SIG-M5 treated with dmso at 0.1 percent for 504 hours (cell line): ENCODE results near the gene ANLN.
"Not testable (repeated sequence)": the region's sequence is repeated elsewhere in the genome, so short reads cannot be mapped to it uniquely, and the experiment has no call there.

ENCODE experiments used
- DNase-seq: peaks from one replicate; lab custom pipeline; 2025; ENCODE audit not compliant: unreplicated experiment; lab: John Stamatoyannopoulos, UW

Gene ANLN

DNA sequence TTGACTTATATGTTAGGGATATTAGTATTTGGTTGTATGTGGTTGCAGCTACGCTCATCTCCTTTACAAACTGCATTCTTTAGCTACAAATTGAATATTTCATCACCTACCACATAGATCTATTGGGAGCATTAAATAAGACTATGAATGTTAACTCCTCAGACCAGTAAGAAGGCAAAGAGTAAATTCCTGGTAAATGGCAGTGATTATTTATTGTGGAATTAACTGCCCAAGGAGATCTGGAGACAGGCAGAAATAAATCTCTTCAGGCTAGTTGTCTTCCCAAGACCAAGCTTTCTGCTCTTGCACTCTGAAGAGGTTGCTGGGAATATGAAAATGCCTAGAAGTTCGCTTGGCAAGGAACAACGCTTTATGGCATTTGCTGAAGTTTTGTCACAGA is 74.6 kb downstream of the ANLN start:
- DNase-seq: no peak

DNA sequence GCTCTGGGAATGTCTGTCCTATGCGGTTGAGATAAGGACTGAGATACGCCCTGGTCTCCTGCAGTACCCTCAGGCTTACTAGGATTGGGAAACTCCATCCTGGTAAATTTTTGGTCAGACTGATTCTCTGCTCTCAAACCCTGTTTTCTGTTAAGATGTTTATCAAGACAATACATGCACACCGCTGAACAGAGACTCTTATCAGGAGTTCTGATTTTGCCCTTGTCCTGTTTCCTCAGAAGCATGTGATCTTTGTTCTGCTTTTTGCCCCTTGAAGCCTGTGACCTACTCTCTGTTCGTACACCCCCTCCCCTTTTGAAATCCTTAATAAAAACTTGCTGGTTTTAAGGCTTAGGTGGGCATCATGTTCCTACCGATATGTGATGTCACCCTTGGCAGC is 76.3 kb downstream of the ANLN start:
- not testable (repeated sequence) for DNase-seq

GRCh38 chr7:36468370-36469101 is 78.9 kb downstream of the ANLN start:
- no peak for DNase-seq

DNA sequence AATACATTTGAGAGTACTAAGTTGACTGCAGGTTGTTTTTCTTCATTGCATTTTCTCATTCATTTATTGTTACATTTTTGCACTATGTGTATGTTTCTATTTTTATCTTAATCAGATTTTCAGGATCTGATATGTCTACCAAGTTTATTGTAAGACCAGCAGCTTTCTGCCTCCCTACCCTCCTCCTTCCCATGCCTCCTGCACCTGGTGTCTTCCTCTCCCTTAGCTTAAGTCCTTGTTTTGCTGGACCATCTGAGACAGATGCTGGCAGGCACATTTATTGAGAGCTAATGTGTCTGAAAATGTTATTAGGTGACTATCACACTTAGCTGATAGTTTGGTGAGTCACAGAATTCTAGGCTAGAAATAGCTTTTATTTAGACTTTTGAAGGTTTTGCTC is 79.6 kb downstream of the ANLN start:
- no peak for DNase-seq

- no peak for DNase-seq
Measured at GRCh38 chr7:36472141-36472729, 82.6 kb downstream of the ANLN start.

GRCh38 chr7:36473454-36474282 is 84.0 kb downstream of the ANLN start:
- peak; percentile 20 for DNase-seq

DNA sequence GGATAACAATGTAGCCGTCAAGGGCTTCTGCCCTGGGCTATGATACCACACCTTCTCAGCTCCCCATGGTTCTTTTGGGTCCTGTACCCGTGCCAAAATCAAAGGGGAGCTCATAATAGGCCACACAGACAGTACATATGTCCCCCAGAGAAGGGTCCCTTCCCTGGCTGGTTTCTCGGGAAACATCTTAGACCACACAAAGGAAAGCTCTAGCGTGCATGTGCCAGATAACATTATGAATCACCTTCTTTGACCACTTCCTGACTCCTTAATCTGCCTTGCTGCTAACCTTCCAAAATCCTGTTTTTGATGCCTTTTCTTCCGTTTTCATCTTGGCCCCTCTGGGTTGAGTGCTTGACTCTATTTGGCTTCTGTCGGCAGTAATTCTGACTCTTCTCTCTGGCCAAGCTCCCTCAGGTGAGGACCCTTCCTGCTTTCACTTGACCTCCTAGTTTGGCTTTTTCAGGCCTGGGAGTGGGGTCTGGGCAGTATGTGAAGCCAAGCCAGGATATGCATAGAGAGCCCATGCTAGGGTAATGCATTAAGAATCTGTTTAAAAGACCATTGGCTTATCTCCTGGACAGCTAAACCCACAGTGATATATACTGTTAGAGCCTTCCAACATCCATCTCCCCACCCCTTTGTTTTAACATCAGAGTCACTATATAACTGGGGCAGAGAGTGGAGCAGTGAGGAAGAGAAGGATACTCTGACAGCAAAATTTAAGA is 84.8 kb downstream of the ANLN start:
- no peak for DNase-seq

- no peak for DNase-seq
Measured at GRCh38 chr7:36475011-36475342, 85.3 kb downstream of the ANLN start.

DNA sequence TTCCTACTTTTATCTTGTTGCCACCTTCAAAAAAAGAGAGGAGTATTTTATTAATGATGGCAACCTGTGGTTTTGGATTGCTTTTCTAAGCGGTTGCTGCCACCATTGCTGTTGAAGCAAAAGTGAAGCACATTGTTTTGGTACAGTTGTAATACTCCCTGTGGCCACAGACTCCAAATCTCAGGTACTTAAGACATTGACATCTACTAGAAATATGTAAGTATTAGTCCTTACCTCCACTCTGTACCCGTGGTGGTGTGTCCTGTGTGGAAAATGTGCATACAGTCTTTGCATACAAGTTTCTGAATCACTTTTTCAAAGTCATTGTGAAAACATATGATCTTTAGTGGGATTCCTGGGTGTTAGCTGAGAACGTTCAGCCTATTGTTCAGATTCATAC is 85.7 kb downstream of the ANLN start:
- no peak for DNase-seq

- no peak for DNase-seq
Measured at GRCh38 chr7:36478745-36479144, 89.1 kb downstream of the ANLN start.

- DNase-seq: not testable (repeated sequence)
Measured at GRCh38 chr7:36483853-36484252, 94.2 kb downstream of the ANLN start.

- no peak for DNase-seq
Measured at GRCh38 chr7:36484265-36484664, 94.6 kb downstream of the ANLN start.

- no peak for DNase-seq
Measured at GRCh38 chr7:36486336-36486735, 96.7 kb downstream of the ANLN start.

GRCh38 chr7:36487756-36488336 is 98.2 kb downstream of the ANLN start:
- peak; percentile 65 for DNase-seq

DNA sequence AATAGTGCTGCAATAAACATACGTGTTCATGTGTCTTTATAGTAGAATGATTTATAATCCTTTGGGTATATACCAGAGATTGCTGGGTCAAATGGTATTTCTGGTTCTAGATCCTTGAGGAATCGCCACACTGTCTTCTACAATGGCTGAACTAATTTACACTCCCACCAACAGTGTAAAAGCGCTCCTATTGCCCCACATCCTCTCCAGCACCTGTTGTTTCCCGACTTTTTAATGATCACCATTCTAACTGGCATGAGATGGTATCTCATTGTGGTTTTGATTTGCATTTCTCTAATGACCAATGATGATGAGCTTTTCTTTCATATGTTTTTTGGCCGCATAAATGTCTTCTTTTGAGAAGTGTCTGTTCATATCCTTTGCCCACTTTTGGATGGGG is 99.0 kb downstream of the ANLN start:
- DNase-seq: not testable (repeated sequence)

- DNase-seq: no peak
Measured at GRCh38 chr7:36490419-36490830, 100.8 kb downstream of the ANLN start.

GRCh38 chr7:36491317-36491716 is 101.7 kb downstream of the ANLN start:
- DNase-seq: no peak

DNA sequence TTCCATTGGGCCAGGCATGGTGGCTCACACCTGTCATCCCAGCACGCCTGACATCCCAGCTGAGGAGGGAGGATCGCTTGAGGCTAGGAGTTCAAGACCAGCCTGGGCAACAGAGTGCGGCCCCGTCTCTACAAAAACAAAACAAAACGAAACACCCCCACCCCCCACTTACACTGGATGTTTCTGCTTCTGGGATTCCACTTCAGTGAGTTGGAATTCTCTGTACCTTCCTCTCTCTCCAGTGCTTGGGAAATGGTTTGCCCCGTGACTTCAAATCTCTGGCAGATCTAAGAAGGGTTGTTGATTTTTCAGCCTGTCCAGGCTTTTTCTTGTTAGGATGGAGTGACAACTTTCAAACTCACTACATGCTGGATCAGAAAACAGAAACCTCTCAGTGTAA is 106.9 kb downstream of the ANLN start:
- no peak for DNase-seq

DNA sequence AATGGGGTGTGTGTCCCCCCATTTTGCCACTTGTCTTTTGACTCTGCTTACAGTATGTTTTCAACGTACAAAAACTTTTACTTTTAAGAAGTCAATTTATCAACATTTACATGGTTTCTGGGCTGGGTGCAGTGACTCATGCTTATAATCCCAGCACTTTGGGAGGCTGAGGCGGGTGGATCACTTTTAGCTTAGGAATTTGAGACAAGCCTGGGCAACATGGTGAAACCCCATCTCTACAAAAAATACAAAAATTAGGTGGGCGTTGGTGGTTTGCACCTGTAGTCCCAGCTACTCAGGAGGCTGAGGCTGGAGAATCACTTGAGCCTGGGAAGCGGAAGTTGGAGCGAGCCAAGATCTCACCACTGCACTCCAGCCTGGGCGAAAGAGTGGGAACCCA is 107.5 kb downstream of the ANLN start:
- DNase-seq: not testable (repeated sequence)

GRCh38 chr7:36497775-36498174 is 108.1 kb downstream of the ANLN start:
- no peak for DNase-seq
